Body of pancreas (tissue), 4 donors: Measurements from ENCODE around the gene ZKSCAN1. TPM values are rescaled to one million over a fixed set of nuclear protein-coding genes. Genes with fewer than 3 reads are reported as not detected.

ENCODE experiments used
- ATAC-seq: fragments of 150-250 bp; one replicate; pipeline ENCODE4 v1.9.1; 2016
- DNase-seq, 4 donors: peaks; one replicate each; pipeline ENCODE4 v3.0.0-alpha.2; 2019
- H3K27ac ChIP-seq, 4 donors: fragments of 200-600 bp; sonication (generic); 1 replicate in 3 of 4; 2 replicates in 1 of 4; pipeline versions ENCODE4 v1.5.1 to v1.6.1; 2016 to 2019; ENCODE audit warnings: mild to moderate bottlenecking in 1 of 4, mixed read lengths in 1 of 4, moderate library complexity in 1 of 4
- H3K27me3 ChIP-seq, 2 donors: fragments of 200-600 bp; sonication (generic); one replicate each; pipeline ENCODE4 v1.6.0; 2016; ENCODE audit warnings: mild to moderate bottlenecking in 1 of 2
- H3K36me3 ChIP-seq, 2 donors: fragments of 200-600 bp; sonication (generic); replicated peaks in 1 of 2; 2 replicates each; pipeline ENCODE4 v1.5.1; 2016; ENCODE audit warnings: low read depth in 2 of 2; ENCODE audit not compliant: insufficient read depth in 1 of 2
- H3K4me1 ChIP-seq: fragments of 200-600 bp; sonication (generic); one replicate; pipeline ENCODE4 v1.6.0; 2016
- H3K4me3 ChIP-seq, 2 donors: fragments of 200-600 bp; sonication (generic); 1 replicate in 1 of 2; 2 replicates in 1 of 2; pipeline ENCODE4 v1.5.1; 2016 to 2019
- H3K9me3 ChIP-seq, 3 donors: fragments of 200-600 bp; sonication (generic); 1 replicate in 2 of 3; 2 replicates in 1 of 3; pipeline ENCODE4 v1.5.1; 2016
- POLR2A ChIP-seq, 3 donors: fragments of 450-650 bp; IDR thresholded peaks; one replicate each; pipeline ENCODE4 v1.6.1; 2016; ENCODE audit warnings: antibody characterized with exemption in 3 of 3, mild to moderate bottlenecking in 2 of 3
- WGBS, 2 donors: methylation state at CpG; one replicate each; pipeline ENCODE4 v1.1.5; 2017; 5-methylcytosine and 5-hydroxymethylcytosine counted together
- intact Hi-C: fragments of 100-400 bp; cut with DNase I; formaldehyde crosslinking; loops from one replicate; pipeline ENCODE4 v1.15.1; 2023
- total RNA-seq, 2 donors: library from RNA; depleted of rRNA; stranded (reverse); fragments of >200 nt; gene quantifications; one replicate each; pipeline ENCODE4 v1.1.0, GENCODE V29; 2016
- TF ChIP-seq, protein P1 (sequence below), 7 experiments: fragments of 450-650 bp in 4 of 7; fragments of 200-600 bp in 3 of 7; sonication (generic) in 3 of 7; IDR thresholded peaks; one replicate each; pipeline ENCODE4 v1.5.1; 2016 to 2019; ENCODE audit warnings: antibody characterized with exemption in 7 of 7

ZKSCAN1 gene
- total RNA-seq, 2 donors from 2014 or later = 31.6 to 40.2 TPM

DNA sequence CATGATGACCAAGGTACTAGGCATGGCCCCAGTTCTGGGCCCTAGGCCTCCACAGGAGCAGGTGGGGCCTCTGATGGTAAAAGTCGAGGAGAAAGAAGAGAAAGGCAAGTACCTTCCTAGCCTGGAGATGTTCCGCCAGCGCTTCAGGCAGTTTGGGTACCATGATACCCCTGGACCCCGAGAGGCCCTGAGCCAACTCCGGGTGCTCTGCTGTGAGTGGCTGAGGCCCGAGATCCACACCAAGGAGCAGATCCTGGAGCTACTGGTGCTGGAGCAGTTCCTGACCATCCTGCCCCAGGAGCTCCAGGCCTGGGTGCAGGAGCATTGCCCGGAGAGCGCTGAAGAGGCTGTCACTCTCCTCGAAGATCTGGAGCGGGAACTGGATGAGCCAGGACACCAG lies 41.6 kb downstream of the ZKSCAN1 start:
- Histone ChIP-seq H3K4me3 (no peak overlapping the region), H3K27me3 (no peaks in the 10 kb centered on the region), H3K4me1 (peaks cover 5% of the 10 kb centered on the region), H3K36me3 (peaks cover 5 to 6% of the 10 kb centered on the region in 2 donors), H3K27ac (no peak overlapping the region), H3K9me3 (no peaks in the 10 kb centered on the region)
- TF ChIP-seq, protein P1, sequence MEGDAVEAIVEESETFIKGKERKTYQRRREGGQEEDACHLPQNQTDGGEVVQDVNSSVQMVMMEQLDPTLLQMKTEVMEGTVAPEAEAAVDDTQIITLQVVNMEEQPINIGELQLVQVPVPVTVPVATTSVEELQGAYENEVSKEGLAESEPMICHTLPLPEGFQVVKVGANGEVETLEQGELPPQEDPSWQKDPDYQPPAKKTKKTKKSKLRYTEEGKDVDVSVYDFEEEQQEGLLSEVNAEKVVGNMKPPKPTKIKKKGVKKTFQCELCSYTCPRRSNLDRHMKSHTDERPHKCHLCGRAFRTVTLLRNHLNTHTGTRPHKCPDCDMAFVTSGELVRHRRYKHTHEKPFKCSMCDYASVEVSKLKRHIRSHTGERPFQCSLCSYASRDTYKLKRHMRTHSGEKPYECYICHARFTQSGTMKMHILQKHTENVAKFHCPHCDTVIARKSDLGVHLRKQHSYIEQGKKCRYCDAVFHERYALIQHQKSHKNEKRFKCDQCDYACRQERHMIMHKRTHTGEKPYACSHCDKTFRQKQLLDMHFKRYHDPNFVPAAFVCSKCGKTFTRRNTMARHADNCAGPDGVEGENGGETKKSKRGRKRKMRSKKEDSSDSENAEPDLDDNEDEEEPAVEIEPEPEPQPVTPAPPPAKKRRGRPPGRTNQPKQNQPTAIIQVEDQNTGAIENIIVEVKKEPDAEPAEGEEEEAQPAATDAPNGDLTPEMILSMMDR (IDR thresholded peaks at IDR 0.05) = no peak
- no peak for TF ChIP-seq POLR2A (IDR thresholded peaks at IDR 0.05)
- DNase-seq = no peak
- intact Hi-C loops = no loop called here
- ATAC-seq = no peak
- WGBS, 2 donors = 84 to 88% methylated on average over 4 to 10 of the region's 10 CpGs

DNA sequence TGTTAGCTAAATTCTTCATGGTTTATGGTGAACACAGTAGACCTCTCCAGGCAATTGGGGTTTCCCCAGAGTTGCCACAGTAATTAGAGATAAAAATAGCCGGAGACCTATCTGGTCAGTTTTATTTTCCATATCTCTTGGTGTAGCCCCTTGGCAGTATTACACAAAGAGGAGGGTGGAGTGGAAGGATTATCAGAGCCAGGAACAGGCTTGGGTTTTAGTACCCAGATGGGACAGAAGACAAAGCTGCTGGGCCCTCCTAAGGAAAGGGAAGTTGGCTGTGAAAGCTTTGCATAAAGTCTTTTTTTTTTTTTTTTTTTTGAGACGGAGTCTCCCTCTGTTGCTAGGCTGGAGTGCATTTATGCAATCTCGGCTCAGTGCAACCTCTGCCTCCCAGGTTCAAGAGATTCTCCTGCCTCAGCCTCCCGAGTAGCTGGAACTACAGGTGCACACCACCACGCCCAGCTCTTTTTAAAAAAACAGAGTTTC lies 43.9 kb downstream of the ZKSCAN1 start:
- ATAC-seq = no peak
- Histone ChIP-seq H3K27me3 (no peaks in the 10 kb centered on the region), H3K4me3 (no peak overlapping the region), H3K27ac (no peak overlapping the region), H3K9me3 (no peaks in the 10 kb centered on the region), H3K36me3 (peaks cover 5 to 8% of the 10 kb centered on the region in 2 donors), H3K4me1 (no peaks in the 10 kb centered on the region)
- 77 to 84% methylated on average over 5 of the region's 5 CpGs for WGBS, 2 donors
- TF ChIP-seq, protein P1 (IDR thresholded peaks at IDR 0.05) = no peak
- no peak for TF ChIP-seq POLR2A (IDR thresholded peaks at IDR 0.05)
- intact Hi-C loops = no loop called here
- DNase-seq = no peak

DNA sequence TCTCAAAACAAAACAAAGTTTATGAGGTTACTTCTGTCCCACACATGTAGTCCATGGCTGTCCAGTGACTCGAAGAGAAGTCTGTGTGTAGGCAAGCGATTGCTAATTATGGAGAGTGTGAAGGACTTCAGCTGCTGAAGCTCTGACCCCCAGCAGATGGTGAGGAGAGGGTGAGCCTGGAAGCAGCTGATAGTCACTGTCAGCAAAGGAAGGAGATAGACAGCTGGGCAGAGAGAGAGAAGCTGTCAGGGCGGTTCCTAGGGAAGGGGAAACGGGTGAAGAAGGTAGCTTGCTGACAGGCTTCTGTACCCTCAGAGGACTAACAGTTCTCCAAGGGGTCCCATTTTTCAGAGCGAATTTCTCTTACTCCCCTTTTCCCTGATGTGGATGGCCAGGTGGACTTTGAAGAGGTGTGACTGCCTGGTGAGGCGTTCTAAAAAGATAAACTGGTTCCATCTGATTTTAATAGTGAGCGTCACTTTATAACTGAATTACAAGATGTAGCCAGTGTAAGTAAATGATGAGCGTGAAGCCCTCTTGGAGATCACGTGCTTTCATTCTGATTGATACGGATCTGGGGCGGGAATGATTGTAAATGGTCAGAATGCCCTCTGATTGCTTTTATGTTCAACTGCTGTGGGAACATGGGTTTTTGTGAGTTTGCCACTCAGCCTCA lies 46.3 kb downstream of the ZKSCAN1 start:
- TF ChIP-seq POLR2A (IDR thresholded peaks at IDR 0.05) = no peak
- TF ChIP-seq, protein P1 (IDR thresholded peaks at IDR 0.05) = no peak
- H3K27me3 ChIP-seq = no peaks in the 10 kb centered on the region
- H3K27ac ChIP-seq = no peak overlapping the region
- no peak overlapping the region for H3K4me3 ChIP-seq
- no peak for ATAC-seq
- no peak for DNase-seq
- H3K36me3 ChIP-seq = peaks cover 5 to 8% of the 10 kb centered on the region in 2 donors
- 95 to 96% methylated on average over 11 of the region's 11 CpGs for WGBS, 2 donors
- peaks cover 8% of the 10 kb centered on the region for H3K4me1 ChIP-seq
- no peaks in the 10 kb centered on the region for H3K9me3 ChIP-seq
- intact Hi-C loops = no loop called here

DNA sequence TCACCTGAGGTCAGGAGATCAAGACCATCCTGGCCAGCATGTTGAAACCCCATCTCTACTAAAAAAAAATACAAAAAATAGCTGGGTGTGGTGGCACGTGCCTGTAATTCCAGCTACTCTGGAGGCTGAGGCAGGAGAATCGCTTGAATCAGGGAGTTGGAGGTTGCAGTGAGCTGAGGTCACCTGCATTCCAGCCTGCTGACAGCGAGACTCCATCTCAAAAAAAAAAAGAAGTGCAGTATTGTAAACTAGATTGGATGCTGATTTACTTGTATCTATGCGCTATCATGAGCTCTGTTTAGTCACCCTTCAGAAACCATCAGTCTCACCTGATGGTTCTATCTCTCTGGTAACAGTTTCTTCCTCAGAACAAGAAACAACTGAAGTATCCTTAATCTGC lies 48.0 kb downstream of the ZKSCAN1 start:
- no peak for ATAC-seq
- H3K9me3 ChIP-seq = no peaks in the 10 kb centered on the region
- peaks cover 0 to 2% of the 10 kb centered on the region in 2 donors for H3K36me3 ChIP-seq
- H3K27me3 ChIP-seq = no peaks in the 10 kb centered on the region
- H3K4me3 ChIP-seq = no peak overlapping the region
- intact Hi-C loops = no loop called here
- H3K27ac ChIP-seq = no peak overlapping the region
- peaks cover 8% of the 10 kb centered on the region for H3K4me1 ChIP-seq
- no peak for DNase-seq
- WGBS, 2 donors = 93 to 95% methylated on average over 4 of the region's 4 CpGs
- TF ChIP-seq, protein P1 (IDR thresholded peaks at IDR 0.05) = no peak
- no peak for TF ChIP-seq POLR2A (IDR thresholded peaks at IDR 0.05)

DNA sequence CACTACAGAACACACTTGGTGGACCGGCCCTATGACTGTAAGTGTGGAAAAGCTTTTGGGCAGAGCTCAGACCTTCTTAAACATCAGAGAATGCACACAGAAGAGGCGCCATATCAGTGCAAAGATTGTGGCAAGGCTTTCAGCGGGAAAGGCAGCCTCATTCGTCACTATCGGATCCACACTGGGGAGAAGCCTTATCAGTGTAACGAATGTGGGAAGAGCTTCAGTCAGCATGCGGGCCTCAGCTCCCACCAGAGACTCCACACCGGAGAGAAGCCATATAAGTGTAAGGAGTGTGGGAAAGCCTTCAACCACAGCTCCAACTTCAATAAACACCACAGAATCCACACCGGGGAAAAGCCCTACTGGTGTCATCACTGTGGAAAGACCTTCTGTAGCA lies 48.8 kb downstream of the ZKSCAN1 start:
- no peak for ATAC-seq
- TF ChIP-seq, protein P1 (IDR thresholded peaks at IDR 0.05) = no peak
- no peak for TF ChIP-seq POLR2A (IDR thresholded peaks at IDR 0.05)
- 83 to 84% methylated on average over 7 to 9 of the region's 9 CpGs for WGBS, 2 donors
- no peak for DNase-seq
- H3K4me3 ChIP-seq = no peak overlapping the region
- H3K36me3 ChIP-seq = peaks cover 0 to 2% of the 10 kb centered on the region in 2 donors
- H3K4me1 ChIP-seq = peaks cover 8% of the 10 kb centered on the region
- intact Hi-C loops = no loop called here
- no peaks in the 10 kb centered on the region for H3K9me3 ChIP-seq
- H3K27ac ChIP-seq = no peak overlapping the region
- H3K27me3 ChIP-seq = no peaks in the 10 kb centered on the region
